CD14-positive monocyte (primary cell): ENCODE results near the gene GLB1L2. TPM values are rescaled to one million over a fixed set of nuclear protein-coding genes. Genes with fewer than 3 reads are reported as not detected.

Experiments used
- DNase-seq, 3 donors: peaks; one replicate each; pipeline ENCODE4 v3.0.0-alpha.2; 2011 to 2022
- H2AFZ ChIP-seq: 2 replicates; pipeline ENCODE4 v1.6.0; 2012; ENCODE audit warnings: mild to moderate bottlenecking, low read depth, low read length, inconsistent platforms; ENCODE audit not compliant: insufficient read depth, poor library complexity, severe bottlenecking
- H3K27ac ChIP-seq, 2 donors: 1 replicate in 1 of 2; 2 replicates in 1 of 2; pipeline ENCODE4 v1.5.1; 2012 to 2013; ENCODE audit warnings: low read length in 2 of 2, control low read depth in 1 of 2, inconsistent platforms in 1 of 2, low read depth in 1 of 2, mild to moderate bottlenecking in 1 of 2
- H3K27me3 ChIP-seq, 2 donors: one replicate each; pipeline versions ENCODE4 v1.6.0 to v1.6.1; 2011 to 2013; ENCODE audit warnings: low read length in 2 of 2; ENCODE audit not compliant: control insufficient read depth in 2 of 2, insufficient read depth in 2 of 2
- H3K36me3 ChIP-seq, 2 donors: replicated peaks in 1 of 2; 1 replicate in 1 of 2; 2 replicates in 1 of 2; pipeline versions ENCODE4 v1.5.1 to v1.6.1; 2012 to 2013; ENCODE audit warnings: low read length in 2 of 2, control low read depth in 1 of 2, inconsistent platforms in 1 of 2, mild to moderate bottlenecking in 1 of 2; ENCODE audit not compliant: insufficient read depth in 2 of 2, control insufficient read depth in 1 of 2
- H3K4me1 ChIP-seq, 2 donors: 1 replicate in 1 of 2; 2 replicates in 1 of 2; pipeline versions ENCODE4 v1.5.1 to v1.6.1; 2012 to 2013; ENCODE audit warnings: low read length in 2 of 2, control low read depth in 1 of 2, inconsistent platforms in 1 of 2, mild to moderate bottlenecking in 1 of 2, moderate library complexity in 1 of 2; ENCODE audit not compliant: insufficient read depth in 2 of 2, control insufficient read depth in 1 of 2
- H3K4me2 ChIP-seq: replicated peaks from 2 replicates; pipeline ENCODE3; 2012; ENCODE audit warnings: low read length, moderate library complexity, mild to moderate bottlenecking; ENCODE audit not compliant: poor library complexity, severe bottlenecking; ENCODE audit errors: extremely low read depth
- H3K4me3 ChIP-seq, 3 experiments: fragments of 200-600 bp in 1 of 3; sonication (generic) in 1 of 3; replicated peaks in 1 of 3; 1 replicate in 2 of 3; 2 replicates in 1 of 3; pipeline ENCODE4 v1.5.1; 2011 to 2013; ENCODE audit warnings: low read length in 3 of 3, mild to moderate bottlenecking in 3 of 3, control low read depth in 2 of 3, low read depth in 2 of 3, inconsistent platforms in 1 of 3, moderate library complexity in 1 of 3
- H3K79me2 ChIP-seq: 2 replicates; pipeline ENCODE4 v1.6.0; 2012; ENCODE audit warnings: mild to moderate bottlenecking, control low read depth, inconsistent platforms, low read length, moderate library complexity; ENCODE audit not compliant: insufficient read depth
- H3K9ac ChIP-seq: 2 replicates; pipeline ENCODE4 v1.6.0; 2017; ENCODE audit warnings: low read length, mild to moderate bottlenecking; ENCODE audit not compliant: insufficient read depth, poor library complexity, severe bottlenecking
- H3K9me3 ChIP-seq, 2 donors: replicated peaks in 1 of 2; 1 replicate in 1 of 2; 2 replicates in 1 of 2; pipeline versions ENCODE4 v1.5.1 to v1.6.1; 2012 to 2013; ENCODE audit warnings: low read length in 2 of 2, control low read depth in 1 of 2; ENCODE audit not compliant: control insufficient read depth in 1 of 2, insufficient read depth in 1 of 2
- H4K20me1 ChIP-seq: 2 replicates; pipeline ENCODE4 v1.6.0; 2012; ENCODE audit warnings: mild to moderate bottlenecking, low read length, control low read depth, moderate library complexity; ENCODE audit not compliant: insufficient read depth
- H3K27ac Mint-ChIP-seq, 7 donors: one replicate each; pipeline ENCODE4 v1.8.0; 2020; ENCODE audit warnings: mild to moderate bottlenecking in 7 of 7, mixed read lengths in 7 of 7, moderate library complexity in 6 of 7, inconsistent platforms in 2 of 7
- H3K27me3 Mint-ChIP-seq, 3 donors: one replicate each; pipeline ENCODE4 v1.8.0; 2021 to 2022; ENCODE audit warnings: low read depth in 3 of 3, mild to moderate bottlenecking in 3 of 3, mixed read lengths in 3 of 3, moderate library complexity in 3 of 3, inconsistent platforms in 1 of 3
- H3K36me3 Mint-ChIP-seq, 2 donors: one replicate each; pipeline ENCODE4 v1.8.0; 2020; ENCODE audit warnings: mixed read lengths in 2 of 2, inconsistent platforms in 1 of 2, mild to moderate bottlenecking in 1 of 2
- H3K4me1 Mint-ChIP-seq: one replicate; pipeline ENCODE4 v1.8.0; 2020; ENCODE audit warnings: mild to moderate bottlenecking, mixed read lengths
- H3K4me3 Mint-ChIP-seq, 2 donors: one replicate each; pipeline ENCODE4 v1.8.0; 2020; ENCODE audit warnings: mild to moderate bottlenecking in 2 of 2, mixed read lengths in 2 of 2, moderate library complexity in 1 of 2
- H3K9me3 Mint-ChIP-seq, 7 donors: one replicate each; pipeline ENCODE4 v1.8.0; 2020 to 2022; ENCODE audit warnings: mixed read lengths in 7 of 7, mild to moderate bottlenecking in 6 of 7, moderate library complexity in 6 of 7, inconsistent platforms in 2 of 7
- WGBS: methylation state at CpG from one replicate; pipeline ENCODE4 v1.1.5; 2013; ENCODE audit warnings: missing lambda C conversion rate; ENCODE audit not compliant: insufficient coverage; 5-methylcytosine and 5-hydroxymethylcytosine counted together
- intact Hi-C, 2 donors: fragments of 100-400 bp; cut with micrococcal nuclease; formaldehyde crosslinking; loops; one replicate each; pipeline versions ENCODE4 v1.15.0 to v1.15.1; 2023
- polyA plus RNA-seq, 3 donors: library from polyadenylated mRNA; depleted of rRNA in 1 of 3; unstranded in 2 of 3; stranded (reverse) in 1 of 3; fragments of 300-500 nt in 2 of 3; fragments of >200 nt in 1 of 3; fragmentation: Illumina TruSeq in 2 of 3; gene quantifications; 1 replicate in 2 of 3; 2 replicates in 1 of 3; pipeline ENCODE4 v1.2.3, GENCODE V29; 2012 to 2021
- TF ChIP-seq, protein P1 (sequence below): fragments of 200-600 bp; IDR thresholded peaks from one replicate; pipeline ENCODE4 v1.8.0; 2022; ENCODE audit warnings: antibody characterized with exemption, mild to moderate bottlenecking

The GLB1L2 gene
- polyA plus RNA-seq, 3 donors = not detected

DNA sequence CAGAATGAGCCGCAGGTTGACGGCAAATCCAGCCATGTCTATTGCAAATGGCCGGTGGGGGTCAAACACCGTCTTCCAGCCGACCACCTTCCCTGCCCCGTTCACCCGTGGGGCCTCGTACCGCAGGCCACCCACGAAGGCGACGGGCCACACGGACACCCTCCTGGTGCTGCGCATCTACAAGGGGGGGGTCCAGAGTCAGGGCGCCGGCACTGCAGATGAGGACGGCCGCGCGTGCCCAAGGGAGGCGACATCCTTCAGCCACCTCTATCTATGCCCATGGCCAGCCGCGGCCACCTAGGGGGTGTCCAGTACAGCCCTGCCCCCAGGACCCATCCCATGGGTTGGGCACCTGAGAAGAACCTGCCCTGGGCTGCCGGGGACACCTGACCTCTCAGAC, 51.0 kb downstream of the GLB1L2 start:
- Mint-ChIP-seq H3K9me3 (no peaks in the 10 kb centered on the region), H3K4me3 (no peak overlapping the region), H3K36me3 (no peaks in the 10 kb centered on the region), H3K27me3 (peaks cover 2 to 12% (median 12%) of the 10 kb centered on the region in 3 donors), H3K27ac (no peak overlapping the region), H3K4me1 (peaks cover 6% of the 10 kb centered on the region)
- Histone ChIP-seq H3K9ac (no peak overlapping the region), H2AFZ (no peak overlapping the region), H3K9me3 (no peaks in the 10 kb centered on the region), H3K4me3 (no peak overlapping the region), H3K79me2 (no peaks in the 10 kb centered on the region), H3K27me3 (no peaks in the 10 kb centered on the region), H3K36me3 (no peaks in the 10 kb centered on the region), H3K4me2 (no peak overlapping the region), H3K27ac (no peak overlapping the region), H4K20me1 (no peaks in the 10 kb centered on the region), H3K4me1 (no peaks in the 10 kb centered on the region)
- 92% methylated on average over 19 of the region's 24 CpGs for WGBS
- TF ChIP-seq, protein P1, sequence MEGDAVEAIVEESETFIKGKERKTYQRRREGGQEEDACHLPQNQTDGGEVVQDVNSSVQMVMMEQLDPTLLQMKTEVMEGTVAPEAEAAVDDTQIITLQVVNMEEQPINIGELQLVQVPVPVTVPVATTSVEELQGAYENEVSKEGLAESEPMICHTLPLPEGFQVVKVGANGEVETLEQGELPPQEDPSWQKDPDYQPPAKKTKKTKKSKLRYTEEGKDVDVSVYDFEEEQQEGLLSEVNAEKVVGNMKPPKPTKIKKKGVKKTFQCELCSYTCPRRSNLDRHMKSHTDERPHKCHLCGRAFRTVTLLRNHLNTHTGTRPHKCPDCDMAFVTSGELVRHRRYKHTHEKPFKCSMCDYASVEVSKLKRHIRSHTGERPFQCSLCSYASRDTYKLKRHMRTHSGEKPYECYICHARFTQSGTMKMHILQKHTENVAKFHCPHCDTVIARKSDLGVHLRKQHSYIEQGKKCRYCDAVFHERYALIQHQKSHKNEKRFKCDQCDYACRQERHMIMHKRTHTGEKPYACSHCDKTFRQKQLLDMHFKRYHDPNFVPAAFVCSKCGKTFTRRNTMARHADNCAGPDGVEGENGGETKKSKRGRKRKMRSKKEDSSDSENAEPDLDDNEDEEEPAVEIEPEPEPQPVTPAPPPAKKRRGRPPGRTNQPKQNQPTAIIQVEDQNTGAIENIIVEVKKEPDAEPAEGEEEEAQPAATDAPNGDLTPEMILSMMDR = no peak
- intact Hi-C loops = no loop called here
- DNase-seq = no peak

DNA sequence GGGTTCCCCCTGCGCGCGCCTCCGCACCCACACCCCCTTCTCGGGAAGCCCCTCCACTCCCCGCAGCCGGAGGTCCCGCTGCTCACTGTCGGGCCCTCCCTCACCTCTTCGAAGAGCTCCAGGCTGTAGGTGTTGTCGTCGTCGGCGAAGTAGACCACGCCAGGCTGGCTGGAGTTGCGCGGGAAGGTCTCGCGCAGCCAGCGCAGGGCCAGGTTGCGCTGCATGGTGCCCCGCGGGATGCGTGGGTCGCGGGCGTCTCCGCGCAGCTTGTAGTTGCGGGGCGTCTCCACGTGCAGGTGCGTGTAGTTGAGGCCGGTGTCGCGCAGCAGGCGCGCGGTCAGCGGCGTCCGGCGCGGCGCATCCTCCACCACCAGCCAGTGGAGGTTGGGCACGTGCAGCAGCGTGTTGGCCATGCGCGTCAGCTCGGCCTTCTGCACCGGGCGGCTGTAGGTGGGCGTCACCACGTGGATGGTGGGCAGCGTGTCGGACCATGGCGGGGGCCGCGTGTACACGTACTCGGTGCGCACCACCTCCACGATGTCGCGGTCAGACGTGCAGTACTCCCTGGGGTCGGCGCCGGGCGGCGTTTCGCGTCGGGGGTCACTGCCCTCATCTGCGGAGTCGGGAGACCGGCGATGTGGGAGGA, 51.9 kb downstream of the GLB1L2 start:
- Mint-ChIP-seq H3K4me1 (peaks cover 6% of the 10 kb centered on the region), H3K4me3 (no peak overlapping the region), H3K27me3 (peaks cover 2 to 12% (median 12%) of the 10 kb centered on the region in 3 donors), H3K9me3 (no peaks in the 10 kb centered on the region), H3K27ac (no peak overlapping the region), H3K36me3 (no peaks in the 10 kb centered on the region)
- 93% methylated on average over 76 of the region's 78 CpGs for WGBS
- DNase-seq = no peak
- TF ChIP-seq, protein P1 = no peak
- H3K27ac ChIP-seq = no peak overlapping the region
- intact Hi-C loops = no loop called here
- no peaks in the 10 kb centered on the region for H3K79me2 ChIP-seq
- no peak overlapping the region for H3K9ac ChIP-seq
- H2AFZ ChIP-seq = no peak overlapping the region
- H3K36me3 ChIP-seq = no peaks in the 10 kb centered on the region
- no peak overlapping the region for H3K4me2 ChIP-seq
- no peaks in the 10 kb centered on the region for H3K9me3 ChIP-seq
- H4K20me1 ChIP-seq = no peaks in the 10 kb centered on the region
- H3K4me1 ChIP-seq = no peaks in the 10 kb centered on the region
- no peaks in the 10 kb centered on the region for H3K27me3 ChIP-seq
- H3K4me3 ChIP-seq = no peak overlapping the region
